ENCODE data around the gene TMEM240. TPM values are rescaled to one million over a fixed set of nuclear protein-coding genes. Genes with fewer than 3 reads are reported as not detected.

Gene TMEM240
- total and polyA plus RNA-seq, 10 donors, result 0.39 to 5.3 (median 2.6) TPM; not detected in 1

- intact Hi-C loops (cut with DNase I; ENCODE audit: low total_unique reads), result no loop called here
- 91 to 96% (median 94%) methylated on average over 4 of the region's 4 CpGs for WGBS, 5 donors
- Histone ChIP-seq H3K9me3 (peaks cover 0 to 21% (median 18%) of the 10 kb centered on the region in 8 donors), H3K27me3 (replicated peaks in 1 of 7) (no peaks in the 10 kb centered on the region), H3K27ac (no peak overlapping the region), H3K4me1 (no peaks in the 10 kb centered on the region), H3K36me3 (peaks cover 0 to 80% (median 30%) of the 10 kb centered on the region in 6 donors), H3K4me3 (no peak overlapping the region)
- DNase-seq, result no peak
- no peak for TF ChIP-seq POLR2A (IDR thresholded peaks at IDR 0.05)
- TF ChIP-seq, protein P1, sequence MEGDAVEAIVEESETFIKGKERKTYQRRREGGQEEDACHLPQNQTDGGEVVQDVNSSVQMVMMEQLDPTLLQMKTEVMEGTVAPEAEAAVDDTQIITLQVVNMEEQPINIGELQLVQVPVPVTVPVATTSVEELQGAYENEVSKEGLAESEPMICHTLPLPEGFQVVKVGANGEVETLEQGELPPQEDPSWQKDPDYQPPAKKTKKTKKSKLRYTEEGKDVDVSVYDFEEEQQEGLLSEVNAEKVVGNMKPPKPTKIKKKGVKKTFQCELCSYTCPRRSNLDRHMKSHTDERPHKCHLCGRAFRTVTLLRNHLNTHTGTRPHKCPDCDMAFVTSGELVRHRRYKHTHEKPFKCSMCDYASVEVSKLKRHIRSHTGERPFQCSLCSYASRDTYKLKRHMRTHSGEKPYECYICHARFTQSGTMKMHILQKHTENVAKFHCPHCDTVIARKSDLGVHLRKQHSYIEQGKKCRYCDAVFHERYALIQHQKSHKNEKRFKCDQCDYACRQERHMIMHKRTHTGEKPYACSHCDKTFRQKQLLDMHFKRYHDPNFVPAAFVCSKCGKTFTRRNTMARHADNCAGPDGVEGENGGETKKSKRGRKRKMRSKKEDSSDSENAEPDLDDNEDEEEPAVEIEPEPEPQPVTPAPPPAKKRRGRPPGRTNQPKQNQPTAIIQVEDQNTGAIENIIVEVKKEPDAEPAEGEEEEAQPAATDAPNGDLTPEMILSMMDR (IDR thresholded peaks at IDR 0.05 in 8 of 11, conservative IDR thresholded peaks at IDR 0.05 in 3 of 11), result no peak
- no peak for TF ChIP-seq POLR2AphosphoS5 (IDR thresholded peaks at IDR 0.05)
These were observed 8.5 kb downstream of the TMEM240 start for GRCh38 chr1:1531947-1532346.

GRCh38 chr1:1529936-1530335 lies 10.5 kb downstream of the TMEM240 start:
- TF ChIP-seq, protein P1 (IDR thresholded peaks at IDR 0.05 in 8 of 11, conservative IDR thresholded peaks at IDR 0.05 in 3 of 11), result no peak
- TF ChIP-seq POLR2AphosphoS5 (IDR thresholded peaks at IDR 0.05) (no peak), POLR2A (IDR thresholded peaks at IDR 0.05) (no peak)
- Histone ChIP-seq H3K27ac (no peak overlapping the region), H3K4me3 (no peak overlapping the region), H3K36me3 (peaks cover 0 to 90% (median 39%) of the 10 kb centered on the region in 6 donors), H3K9me3 (peaks cover 0 to 21% (median 18%) of the 10 kb centered on the region in 8 donors), H3K27me3 (replicated peaks in 1 of 7) (no peaks in the 10 kb centered on the region), H3K4me1 (no peaks in the 10 kb centered on the region)
- DNase-seq, result no peak
- 94 to 99% (median 98%) methylated on average over 6 to 8 of the region's 8 CpGs for WGBS, 5 donors
- intact Hi-C loops (cut with DNase I; ENCODE audit: low total_unique reads), result no loop called here

DNA sequence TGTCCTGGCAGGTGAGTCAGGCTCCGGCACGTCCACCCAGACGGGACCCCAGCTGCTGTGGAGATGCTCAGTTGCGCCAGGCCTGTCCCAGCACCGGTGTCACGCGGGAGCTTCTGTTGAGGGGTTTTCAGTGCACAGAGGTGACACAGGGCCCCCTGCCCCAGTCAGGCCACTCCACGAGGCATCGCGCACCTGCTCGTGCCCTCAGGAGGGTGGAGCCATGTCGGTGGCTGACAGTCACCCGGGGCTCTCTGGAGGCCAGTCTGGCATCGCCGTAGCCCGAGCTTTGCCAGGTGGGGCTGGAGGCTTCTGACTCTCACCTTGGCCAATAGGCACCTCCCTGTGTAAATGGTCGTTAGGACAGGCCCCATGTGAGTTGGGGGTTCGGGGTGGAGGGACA lies 11.1 kb downstream of the TMEM240 start:
- TF ChIP-seq POLR2A (IDR thresholded peaks at IDR 0.05), result no peak
- TF ChIP-seq, protein P1 (IDR thresholded peaks at IDR 0.05 in 8 of 11, conservative IDR thresholded peaks at IDR 0.05 in 3 of 11), result no peak
- no peak for TF ChIP-seq POLR2AphosphoS5 (IDR thresholded peaks at IDR 0.05)
- intact Hi-C loops (cut with DNase I; ENCODE audit: low total_unique reads), result no loop called here

DNA sequence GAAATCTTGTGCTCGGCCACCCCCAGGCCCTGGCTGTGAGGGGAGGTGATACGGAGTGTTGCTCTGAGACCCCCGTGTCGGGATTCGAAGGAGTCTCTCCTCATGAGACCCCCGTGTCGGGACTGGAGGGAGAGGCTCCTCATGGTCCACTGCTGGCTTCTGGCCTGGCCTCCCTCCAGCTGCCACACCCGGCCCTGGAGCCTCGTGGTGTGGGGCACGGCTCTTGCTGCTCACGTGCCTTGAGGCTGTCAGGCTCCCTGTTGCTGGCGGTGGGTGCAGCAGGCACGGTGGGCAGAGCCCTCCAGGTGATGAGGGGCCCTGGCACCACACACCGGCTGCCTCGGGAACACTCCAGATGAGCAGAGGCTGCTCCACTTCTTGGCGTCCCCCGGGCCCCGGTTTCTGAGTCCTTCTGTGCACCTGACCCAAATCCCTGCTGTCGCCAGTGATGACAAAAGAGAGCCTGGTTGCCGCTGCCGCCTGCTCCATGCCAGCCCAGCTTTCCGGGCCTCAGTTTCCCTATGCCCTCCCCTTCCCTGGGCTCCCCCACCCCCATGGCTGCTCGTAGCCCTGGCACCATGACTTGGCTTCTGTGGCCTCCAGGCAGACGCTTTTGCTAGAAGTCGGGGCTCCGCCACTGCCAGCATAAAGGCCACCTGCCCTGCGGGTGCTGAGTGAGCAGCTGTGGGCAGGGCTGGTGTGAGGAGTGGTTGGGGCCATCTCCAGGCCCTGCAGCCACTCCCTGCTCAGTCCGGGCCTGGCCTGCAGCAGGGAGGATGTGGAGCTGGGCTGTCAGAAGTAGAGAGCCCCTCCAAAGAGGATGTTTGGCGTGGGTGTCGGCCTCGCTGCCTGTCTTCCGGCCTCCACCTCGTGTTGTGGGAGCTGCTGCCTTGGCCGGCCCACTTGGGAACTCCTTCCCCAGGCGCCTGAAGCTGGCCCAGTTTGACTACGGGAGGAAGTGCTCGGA lies 11.8 kb downstream of the TMEM240 start:
- Histone ChIP-seq H3K27ac (no peak overlapping the region), H3K4me3 (no peak overlapping the region), H3K4me1 (no peaks in the 10 kb centered on the region), H3K27me3 (replicated peaks in 1 of 7) (no peaks in the 10 kb centered on the region), H3K36me3 (peaks cover 0 to 92% (median 41%) of the 10 kb centered on the region in 6 donors), H3K9me3 (peaks cover 0 to 21% (median 18%) of the 10 kb centered on the region in 8 donors)
- intact Hi-C loops (cut with DNase I; ENCODE audit: low total_unique reads), result no loop called here
- TF ChIP-seq POLR2A (IDR thresholded peaks at IDR 0.05), result no peak
- TF ChIP-seq POLR2AphosphoS5 (IDR thresholded peaks at IDR 0.05), result no peak
- TF ChIP-seq, protein P1 (IDR thresholded peaks at IDR 0.05 in 8 of 11, conservative IDR thresholded peaks at IDR 0.05 in 3 of 11), result no peak
- WGBS, 5 donors, result 92 to 96% (median 94%) methylated on average over 20 to 37 of the region's 37 CpGs
- no peak for DNase-seq

More for the DNA sequence above, 11.1 kb downstream of the TMEM240 start:
- Histone ChIP-seq H3K9me3 (peaks cover 0 to 21% (median 18%) of the 10 kb centered on the region in 8 donors), H3K36me3 (peaks cover 0 to 90% (median 39%) of the 10 kb centered on the region in 6 donors), H3K4me1 (no peaks in the 10 kb centered on the region), H3K4me3 (no peak overlapping the region), H3K27me3 (replicated peaks in 1 of 7) (no peaks in the 10 kb centered on the region), H3K27ac (no peak overlapping the region)
- 95 to 100% (median 96%) methylated on average over 6 to 18 of the region's 18 CpGs for WGBS, 5 donors
- no peak for DNase-seq

Data from spleen (tissue), 11 donors.